H1 (cell line): ENCODE measurements around the gene FHIT. TPM values are rescaled to one million over a fixed set of nuclear protein-coding genes. Genes with fewer than 3 reads are reported as not detected.

ENCODE experiments used
- CTCF ChIA-PET: fragments of 300-600 bp; sonication (Branson Sonifier 250); formaldehyde crosslinking; loops from one replicate; lab custom pipeline; 2021; ENCODE audit not compliant: partially characterized antibody; lab: Charles Lee
- POLR2A ChIA-PET: fragments of 300-600 bp; sonication (Branson Sonifier 250); formaldehyde crosslinking; loops from one replicate; lab custom pipeline; 2021; ENCODE audit warnings: inconsistent platforms; ENCODE audit not compliant: partially characterized antibody; lab: Charles Lee
- DNase-seq, 2 experiments: peaks; one replicate each; pipeline versions ENCODE4 v3.0.0 to v3.0.0-alpha.2; 2010 to 2022; ENCODE audit warnings: low spot score in 2 of 2, low read depth in 1 of 2, mixed read lengths in 1 of 2
- FAIRE-seq: peaks from 2 replicates; lab custom pipeline; 2011; peaks lifted over from hg19 to GRCh38; lab: Jason Lieb, UNC
- H2AFZ ChIP-seq: 2 replicates; pipeline ENCODE4 v1.8.1; 2012; ENCODE audit warnings: low read length, inconsistent platforms
- H2AK5ac ChIP-seq: 2 replicates; pipeline ENCODE4 v1.6.1; 2013; ENCODE audit warnings: low read depth, low read length
- H2BK120ac ChIP-seq: replicated peaks from 2 replicates; pipeline ENCODE3; 2013; ENCODE audit warnings: low read depth, low read length, inconsistent platforms
- H2BK12ac ChIP-seq: 2 replicates; pipeline ENCODE4 v1.6.1; 2013; ENCODE audit warnings: low read depth, low read length
- H2BK15ac ChIP-seq: 2 replicates; pipeline ENCODE4 v1.6.1; 2013; ENCODE audit warnings: low read length
- H2BK20ac ChIP-seq: 2 replicates; pipeline ENCODE4 v1.6.1; 2013; ENCODE audit warnings: low read length
- H2BK5ac ChIP-seq: 2 replicates; pipeline ENCODE4 v1.6.1; 2013; ENCODE audit warnings: low read depth, low read length
- H3K14ac ChIP-seq: 2 replicates; pipeline ENCODE4 v1.6.1; 2013; ENCODE audit warnings: inconsistent platforms; ENCODE audit not compliant: insufficient read length
- H3K18ac ChIP-seq: 2 replicates; pipeline ENCODE4 v1.6.1; 2013; ENCODE audit warnings: low read length; ENCODE audit errors: extremely low read depth
- H3K23ac ChIP-seq: 2 replicates; pipeline ENCODE4 v1.6.1; 2013; ENCODE audit warnings: inconsistent platforms; ENCODE audit not compliant: insufficient read length
- H3K23me2 ChIP-seq: 2 replicates; pipeline ENCODE4 v1.6.1; 2013; ENCODE audit warnings: low read depth, low read length
- H3K27ac ChIP-seq: 2 replicates; pipeline ENCODE4 v1.6.1; 2011; ENCODE audit warnings: low read depth, low read length, inconsistent platforms
- H3K27me3 ChIP-seq, 4 experiments: replicated peaks in 1 of 4; 1 replicate in 1 of 4; 2 replicates in 3 of 4; pipeline versions ENCODE4 v1.6.1 to v1.8.1; 2011 to 2013; ENCODE audit warnings: low read length in 3 of 4, mild to moderate bottlenecking in 3 of 4, inconsistent platforms in 2 of 4, mixed read lengths in 2 of 4, moderate library complexity in 1 of 4; ENCODE audit not compliant: control insufficient read depth in 3 of 4, insufficient read depth in 3 of 4; ENCODE audit errors: extremely low read depth in 1 of 4
- H3K36me3 ChIP-seq, 4 experiments: 2 replicates each; pipeline versions ENCODE4 v1.6.1 to v1.8.1; 2011 to 2013; ENCODE audit warnings: mild to moderate bottlenecking in 4 of 4, low read length in 3 of 4, moderate library complexity in 2 of 4, control low read depth in 1 of 4, inconsistent platforms in 1 of 4; ENCODE audit not compliant: insufficient read depth in 4 of 4, control insufficient read depth in 2 of 4
- H3K4ac ChIP-seq: replicated peaks from 2 replicates; pipeline ENCODE3; 2013; ENCODE audit warnings: low read length, low read depth, mixed read lengths, inconsistent platforms; ENCODE audit not compliant: insufficient read length
- H3K4me1 ChIP-seq, 4 experiments: replicated peaks in 1 of 4; 1 replicate in 1 of 4; 2 replicates in 3 of 4; pipeline versions ENCODE4 v1.6.1 to v1.8.1; 2011 to 2013; ENCODE audit warnings: low read length in 3 of 4, inconsistent platforms in 2 of 4, mixed read lengths in 1 of 4; ENCODE audit not compliant: insufficient read depth in 4 of 4, control insufficient read depth in 3 of 4
- H3K4me2 ChIP-seq, 2 experiments: 2 replicates each; pipeline versions ENCODE4 v1.6.1 to v1.8.1; 2011 to 2013; ENCODE audit warnings: low read depth in 2 of 2, low read length in 2 of 2, control low read depth in 1 of 2, inconsistent platforms in 1 of 2, mild to moderate bottlenecking in 1 of 2; ENCODE audit not compliant: insufficient read depth in 1 of 2
- H3K4me3 ChIP-seq, 4 experiments: fragments of 200-600, 300-600 bp in 1 of 4; sonication (generic), shearing (Covaris generic), sonication (Bioruptor Twin) in 1 of 4; 2 replicates each; pipeline versions ENCODE4 v1.5.1 to v1.8.1; 2011 to 2016; ENCODE audit warnings: low read length in 4 of 4, low read depth in 3 of 4, control low read depth in 2 of 4, inconsistent platforms in 2 of 4, mild to moderate bottlenecking in 2 of 4, mixed read lengths in 1 of 4, moderate library complexity in 1 of 4; ENCODE audit not compliant: insufficient read depth in 2 of 4; ENCODE audit errors: extremely low read depth in 1 of 4
- H3K56ac ChIP-seq: replicated peaks from 2 replicates; pipeline ENCODE3; 2013; ENCODE audit warnings: low read depth, mild to moderate bottlenecking, mixed read lengths, low read length, inconsistent platforms; ENCODE audit not compliant: insufficient read length
- H3K79me1 ChIP-seq: 2 replicates; pipeline ENCODE4 v1.6.1; 2013; ENCODE audit warnings: low read depth, low read length, control low read depth
- H3K79me2 ChIP-seq, 2 experiments: 2 replicates each; pipeline versions ENCODE4 v1.6.1 to v1.8.1; 2012 to 2013; ENCODE audit warnings: low read length in 2 of 2, mild to moderate bottlenecking in 2 of 2, inconsistent platforms in 1 of 2; ENCODE audit not compliant: insufficient read depth in 2 of 2, control insufficient read depth in 1 of 2
- H3K9ac ChIP-seq, 4 experiments: replicated peaks in 1 of 4; 1 replicate in 1 of 4; 2 replicates in 3 of 4; pipeline versions ENCODE4 v1.6.1 to v1.8.1; 2011 to 2013; ENCODE audit warnings: low read depth in 3 of 4, low read length in 3 of 4, control low read depth in 2 of 4, mild to moderate bottlenecking in 2 of 4, moderate library complexity in 2 of 4, inconsistent platforms in 1 of 4; ENCODE audit errors: extremely low read depth in 1 of 4
- H3K9me3 ChIP-seq, 2 experiments: 2 replicates each; pipeline versions ENCODE4 v1.6.1 to v1.8.1; 2012 to 2013; ENCODE audit warnings: mild to moderate bottlenecking in 2 of 2, moderate library complexity in 2 of 2, control low read depth in 1 of 2, inconsistent platforms in 1 of 2, low read depth in 1 of 2, low read length in 1 of 2, mixed read lengths in 1 of 2; ENCODE audit not compliant: insufficient read depth in 2 of 2
- H4K20me1 ChIP-seq, 2 experiments: replicated peaks in 1 of 2; 2 replicates each; pipeline versions ENCODE3 to v1.8.1; 2011 to 2013; ENCODE audit warnings: inconsistent platforms in 2 of 2, low read length in 2 of 2, mild to moderate bottlenecking in 1 of 2; ENCODE audit not compliant: insufficient read depth in 2 of 2, control insufficient read depth in 1 of 2
- H4K5ac ChIP-seq: 2 replicates; pipeline ENCODE4 v1.6.1; 2013; ENCODE audit warnings: low read length, low read depth, mixed read lengths, inconsistent platforms; ENCODE audit not compliant: insufficient read length
- H4K8ac ChIP-seq: 2 replicates; pipeline ENCODE4 v1.8.0; 2013; ENCODE audit warnings: mild to moderate bottlenecking, moderate library complexity, low read length, inconsistent platforms; ENCODE audit not compliant: insufficient read depth; ENCODE audit errors: extremely low read depth
- H4K91ac ChIP-seq: replicated peaks from 2 replicates; pipeline ENCODE3; 2013; ENCODE audit warnings: low read length, mixed read lengths, inconsistent platforms; ENCODE audit not compliant: insufficient read length
- WGBS, 2 experiments: shearing (Covaris generic) in 1 of 2; methylation state at CpG; one replicate each; pipeline versions ENCODE4 v1.1.6 to v1.1.7; 2013 to 2015; ENCODE audit warnings: low lambda C conversion rate in 2 of 2, mixed read lengths in 2 of 2, inconsistent platforms in 1 of 2, low coverage in 1 of 2, missing lambda C conversion rate in 1 of 2; ENCODE audit not compliant: insufficient replicate concordance in 2 of 2, insufficient coverage in 1 of 2, insufficient read length in 1 of 2; ENCODE audit errors: extremely low coverage in 1 of 2, missing lambda C conversion rate in 1 of 2; 5-methylcytosine and 5-hydroxymethylcytosine counted together
- polyA plus RNA-seq, 7 experiments: library from polyadenylated mRNA; depleted of rRNA in 3 of 7; stranded (reverse) in 5 of 7; unstranded in 2 of 7; fragments of >200 nt in 5 of 7; fragments of 200-250 nt in 2 of 7; gene quantifications; 1 replicate in 5 of 7; 2 replicates in 1 of 7; 4 replicates in 1 of 7; pipeline versions ENCODE4 v1.2.1 to v1.2.3, GENCODE V29; 2011 to 2013; ENCODE audit warnings: missing spikeins in 2 of 7, mixed read lengths in 2 of 7
- total RNA-seq: library from RNA; stranded (reverse); fragmentation: NEBNext Ultra II Directional; extraction: Animal tissue kit (Norgen Biotek cat#: 25700); gene quantifications from 2 replicates; pipeline ENCODE4 v1.2.1, GENCODE V29; 2021

FHIT gene
- total and polyA plus RNA-seq, 2 of the 8 experiments (the other 6 are each of a cell fraction or from before 2014, with no cell fraction given), result 1.2 to 3.2 TPM

DNA sequence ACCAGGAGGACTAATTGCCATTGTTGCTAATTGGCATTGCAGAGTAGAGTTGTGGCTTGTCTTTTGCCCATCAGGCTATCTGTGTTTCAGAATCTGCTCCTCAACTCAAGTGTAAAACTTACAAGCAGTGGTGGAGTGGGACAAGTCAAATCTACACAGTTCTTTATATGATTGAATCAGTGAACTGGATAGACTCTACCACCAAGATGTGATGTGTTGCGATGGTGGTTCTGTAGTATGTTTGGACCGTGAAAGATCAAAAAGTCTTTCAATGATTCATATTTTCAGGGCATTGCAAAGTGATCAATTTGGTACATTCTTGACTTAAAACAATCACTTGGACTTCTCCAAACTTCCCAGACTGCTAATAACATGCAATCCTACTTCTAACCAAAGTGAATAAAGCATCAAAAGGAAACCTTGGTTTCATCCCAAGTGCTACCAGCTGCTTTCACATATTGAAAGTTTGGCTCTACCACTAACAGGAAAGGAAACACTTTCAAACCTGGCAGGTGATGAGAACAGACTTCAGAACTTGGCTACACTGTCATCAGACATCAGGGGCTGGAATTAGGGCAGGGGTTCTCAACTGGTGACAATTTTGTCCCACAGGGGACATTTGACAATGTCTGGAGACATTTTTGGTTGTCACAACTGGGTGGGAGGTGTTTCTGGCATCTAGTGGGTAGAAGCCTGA, 1356.7 kb downstream of the FHIT start:
- no peak for DNase-seq
- no peak overlapping the region for H3K27ac ChIP-seq
- no peak overlapping the region for H2BK5ac ChIP-seq
- POLR2A ChIA-PET, result no interaction called here
- no peak overlapping the region for H3K23ac ChIP-seq
- H3K14ac ChIP-seq, result no peak overlapping the region
- no peaks in the 10 kb centered on the region for H3K79me2 ChIP-seq
- no peak overlapping the region for H3K4me2 ChIP-seq
- H2BK15ac ChIP-seq, result no peak overlapping the region
- no peak overlapping the region for H4K8ac ChIP-seq
- no peak overlapping the region for H3K9ac ChIP-seq
- H2AK5ac ChIP-seq, result no peak overlapping the region
- CTCF ChIA-PET, result no interaction called here
- no peaks in the 10 kb centered on the region for H3K36me3 ChIP-seq
- no peak for FAIRE-seq
- H3K4me3 ChIP-seq, result no peak overlapping the region
- H2AFZ ChIP-seq, result no peak overlapping the region
- no peaks in the 10 kb centered on the region for H3K23me2 ChIP-seq
- no peak overlapping the region for H4K5ac ChIP-seq
- no peak overlapping the region for H2BK20ac ChIP-seq
- H4K20me1 ChIP-seq, result no peaks in the 10 kb centered on the region
- H3K79me1 ChIP-seq, result no peaks in the 10 kb centered on the region
- H3K4me1 ChIP-seq, result no peaks in the 10 kb centered on the region
- no peak overlapping the region for H2BK120ac ChIP-seq
- no peak overlapping the region for H2BK12ac ChIP-seq
- no peak overlapping the region for H3K4ac ChIP-seq
- no peaks in the 10 kb centered on the region for H3K27me3 ChIP-seq
- no peaks in the 10 kb centered on the region for H3K9me3 ChIP-seq
- no peak overlapping the region for H4K91ac ChIP-seq
- H3K18ac ChIP-seq, result no peak overlapping the region
- H3K56ac ChIP-seq, result no peak overlapping the region
- 85% methylated on average over 2 of the region's 2 CpGs; no CpG with 5 or more reads in 1 of the 2 experiments for WGBS, 2 experiments
